Neural cell (in vitro differentiated cells): Measurements from ENCODE around the gene PADI2.

Experiments used
- EP300 ChIP-seq: fragments of 450-650 bp; conservative IDR thresholded peaks from 2 replicates; pipeline ENCODE4 v1.6.1; 2014; ENCODE audit warnings: antibody characterized with exemption, mild to moderate bottlenecking, moderate library complexity; ENCODE audit not compliant: poor library complexity, severe bottlenecking
- EZH2 ChIP-seq: fragments of 200-600, 300-800 bp; shearing (Covaris generic), sonication (generic); IDR thresholded peaks from 2 replicates; pipeline ENCODE4 v1.6.1; 2014; ENCODE audit warnings: antibody characterized with exemption, low read length, borderline replicate concordance, mild to moderate bottlenecking; ENCODE audit not compliant: insufficient read depth, poor library complexity, severe bottlenecking
- MXI1 ChIP-seq: fragments of 450-650 bp; conservative IDR thresholded peaks from 2 replicates; pipeline ENCODE4 v1.6.1; 2014; ENCODE audit warnings: antibody characterized with exemption, mild to moderate bottlenecking; ENCODE audit not compliant: poor library complexity, severe bottlenecking
- POLR2AphosphoS5 ChIP-seq: IDR thresholded peaks from 2 replicates; pipeline ENCODE4 v1.6.1; 2012
- TF ChIP-seq, protein P1 (sequence below): fragments of 450-650 bp; IDR thresholded peaks from 2 replicates; pipeline ENCODE4 v1.5.1; 2014; ENCODE audit warnings: antibody characterized with exemption, mild to moderate bottlenecking, moderate library complexity; ENCODE audit not compliant: poor library complexity, severe bottlenecking
- TF ChIP-seq, protein P2 (sequence below): IDR thresholded peaks from 2 replicates; pipeline ENCODE4 v1.6.1; 2012; ENCODE audit warnings: borderline replicate concordance

- no peak for TF ChIP-seq MXI1
- no peak for TF ChIP-seq POLR2AphosphoS5
- no peak for TF ChIP-seq EZH2
- TF ChIP-seq, protein P1, sequence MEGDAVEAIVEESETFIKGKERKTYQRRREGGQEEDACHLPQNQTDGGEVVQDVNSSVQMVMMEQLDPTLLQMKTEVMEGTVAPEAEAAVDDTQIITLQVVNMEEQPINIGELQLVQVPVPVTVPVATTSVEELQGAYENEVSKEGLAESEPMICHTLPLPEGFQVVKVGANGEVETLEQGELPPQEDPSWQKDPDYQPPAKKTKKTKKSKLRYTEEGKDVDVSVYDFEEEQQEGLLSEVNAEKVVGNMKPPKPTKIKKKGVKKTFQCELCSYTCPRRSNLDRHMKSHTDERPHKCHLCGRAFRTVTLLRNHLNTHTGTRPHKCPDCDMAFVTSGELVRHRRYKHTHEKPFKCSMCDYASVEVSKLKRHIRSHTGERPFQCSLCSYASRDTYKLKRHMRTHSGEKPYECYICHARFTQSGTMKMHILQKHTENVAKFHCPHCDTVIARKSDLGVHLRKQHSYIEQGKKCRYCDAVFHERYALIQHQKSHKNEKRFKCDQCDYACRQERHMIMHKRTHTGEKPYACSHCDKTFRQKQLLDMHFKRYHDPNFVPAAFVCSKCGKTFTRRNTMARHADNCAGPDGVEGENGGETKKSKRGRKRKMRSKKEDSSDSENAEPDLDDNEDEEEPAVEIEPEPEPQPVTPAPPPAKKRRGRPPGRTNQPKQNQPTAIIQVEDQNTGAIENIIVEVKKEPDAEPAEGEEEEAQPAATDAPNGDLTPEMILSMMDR: no peak
- TF ChIP-seq, protein P2, sequence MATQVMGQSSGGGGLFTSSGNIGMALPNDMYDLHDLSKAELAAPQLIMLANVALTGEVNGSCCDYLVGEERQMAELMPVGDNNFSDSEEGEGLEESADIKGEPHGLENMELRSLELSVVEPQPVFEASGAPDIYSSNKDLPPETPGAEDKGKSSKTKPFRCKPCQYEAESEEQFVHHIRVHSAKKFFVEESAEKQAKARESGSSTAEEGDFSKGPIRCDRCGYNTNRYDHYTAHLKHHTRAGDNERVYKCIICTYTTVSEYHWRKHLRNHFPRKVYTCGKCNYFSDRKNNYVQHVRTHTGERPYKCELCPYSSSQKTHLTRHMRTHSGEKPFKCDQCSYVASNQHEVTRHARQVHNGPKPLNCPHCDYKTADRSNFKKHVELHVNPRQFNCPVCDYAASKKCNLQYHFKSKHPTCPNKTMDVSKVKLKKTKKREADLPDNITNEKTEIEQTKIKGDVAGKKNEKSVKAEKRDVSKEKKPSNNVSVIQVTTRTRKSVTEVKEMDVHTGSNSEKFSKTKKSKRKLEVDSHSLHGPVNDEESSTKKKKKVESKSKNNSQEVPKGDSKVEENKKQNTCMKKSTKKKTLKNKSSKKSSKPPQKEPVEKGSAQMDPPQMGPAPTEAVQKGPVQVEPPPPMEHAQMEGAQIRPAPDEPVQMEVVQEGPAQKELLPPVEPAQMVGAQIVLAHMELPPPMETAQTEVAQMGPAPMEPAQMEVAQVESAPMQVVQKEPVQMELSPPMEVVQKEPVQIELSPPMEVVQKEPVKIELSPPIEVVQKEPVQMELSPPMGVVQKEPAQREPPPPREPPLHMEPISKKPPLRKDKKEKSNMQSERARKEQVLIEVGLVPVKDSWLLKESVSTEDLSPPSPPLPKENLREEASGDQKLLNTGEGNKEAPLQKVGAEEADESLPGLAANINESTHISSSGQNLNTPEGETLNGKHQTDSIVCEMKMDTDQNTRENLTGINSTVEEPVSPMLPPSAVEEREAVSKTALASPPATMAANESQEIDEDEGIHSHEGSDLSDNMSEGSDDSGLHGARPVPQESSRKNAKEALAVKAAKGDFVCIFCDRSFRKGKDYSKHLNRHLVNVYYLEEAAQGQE: no peak
- TF ChIP-seq EP300: no peak
These were observed 17.7 kb upstream of the PADI2 start for GRCh38 chr1:17136936-17137335.
